COR-L47 (cell line): ENCODE measurements around the gene GNG14.
"Not testable (repeated sequence)": the region's sequence is repeated elsewhere in the genome, so short reads cannot be mapped to it uniquely, and the experiment has no call there.

Experiments
- DNase-seq: peaks from one replicate; lab custom pipeline; 2025; lab: John Stamatoyannopoulos, UW

The GNG14 gene

DNA sequence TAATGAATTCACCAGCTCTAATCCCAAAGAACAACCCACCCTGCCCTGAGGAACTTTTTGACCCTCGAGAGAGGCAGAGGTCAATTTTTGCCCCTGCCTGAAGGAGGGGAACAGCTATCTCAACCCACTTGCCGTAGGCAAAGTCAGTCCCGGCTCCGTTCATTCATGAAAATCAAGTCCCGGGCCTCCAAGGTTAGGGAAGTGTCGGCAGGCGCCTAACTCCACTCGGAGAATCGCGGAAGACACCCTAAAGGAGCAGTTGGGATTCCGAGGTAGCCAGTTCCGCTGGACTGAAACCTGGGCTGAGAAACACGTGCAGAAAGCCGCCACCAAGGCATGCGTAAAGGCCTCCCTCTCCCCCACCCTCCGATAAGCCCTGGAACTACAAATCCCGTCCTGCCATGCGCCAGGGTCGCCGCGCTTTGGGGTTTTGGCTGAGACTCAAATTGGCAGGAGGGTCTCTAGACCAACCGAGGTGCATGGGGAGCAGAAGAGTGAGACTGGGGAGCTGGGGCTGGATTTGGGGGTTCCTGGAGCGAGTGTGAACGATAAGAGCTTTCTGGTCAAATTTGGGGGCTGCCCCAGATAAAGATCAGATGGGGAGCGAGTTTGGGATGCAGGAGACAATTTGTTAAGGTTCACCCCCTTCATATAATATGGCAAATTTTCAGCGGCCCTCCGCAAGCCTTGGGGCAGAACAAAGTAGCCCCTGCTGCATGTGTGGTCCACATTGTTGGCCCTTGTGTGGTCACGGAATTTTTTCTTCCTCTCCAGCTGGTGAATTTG, 36.0 kb downstream of the GNG14 start, which contains the start of gene TNPO2:
TSS of gene TNPO2 (minus strand) at position 292 of the 786 bp plus-strand sequence. CDS start 2,955 bp downstream, outside the sequence.
- DNase-seq, result peak; percentile 52

DNA sequence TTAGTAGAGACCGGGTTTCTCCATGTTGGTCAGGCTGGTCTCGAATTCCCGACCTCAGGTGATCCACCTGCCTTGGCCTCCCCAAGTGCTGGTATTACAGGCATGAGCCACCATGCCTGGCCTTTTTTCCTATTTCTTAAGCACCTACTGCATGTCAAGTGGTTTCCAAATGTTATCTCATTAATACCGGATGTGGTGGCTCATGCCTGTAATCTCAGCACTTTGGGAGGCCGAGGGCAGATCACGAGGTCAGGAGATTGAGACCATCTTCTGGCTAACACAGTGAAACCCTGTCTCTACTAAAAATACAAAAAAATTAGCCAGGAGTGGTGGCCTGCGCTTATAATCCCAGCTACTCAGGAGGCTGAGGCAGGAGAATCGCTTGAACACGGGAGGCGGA, 37.8 kb downstream of the GNG14 start:
- DNase-seq, result not testable (repeated sequence)

DNA sequence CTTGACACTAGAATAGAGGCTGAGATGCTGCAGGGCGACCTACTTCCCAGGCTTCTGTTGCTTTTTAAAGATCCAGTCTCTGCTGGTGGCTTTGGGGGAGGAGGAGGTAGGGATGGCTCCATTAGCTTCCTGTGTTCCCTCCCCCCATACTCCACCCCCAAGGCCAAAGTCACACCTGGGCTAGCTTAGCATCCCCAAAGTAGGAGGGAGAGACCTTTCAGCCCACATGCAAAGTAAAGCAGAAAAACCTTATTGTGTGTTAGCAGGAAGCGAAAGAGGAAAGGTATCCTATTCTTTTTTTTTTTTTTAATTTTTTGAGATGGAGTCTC, 39.2 kb downstream of the GNG14 start:
- DNase-seq, result no peak

- no peak for DNase-seq
Measured at GRCh38 chr19:12727745-12728433, 40.1 kb downstream of the GNG14 start.

DNA sequence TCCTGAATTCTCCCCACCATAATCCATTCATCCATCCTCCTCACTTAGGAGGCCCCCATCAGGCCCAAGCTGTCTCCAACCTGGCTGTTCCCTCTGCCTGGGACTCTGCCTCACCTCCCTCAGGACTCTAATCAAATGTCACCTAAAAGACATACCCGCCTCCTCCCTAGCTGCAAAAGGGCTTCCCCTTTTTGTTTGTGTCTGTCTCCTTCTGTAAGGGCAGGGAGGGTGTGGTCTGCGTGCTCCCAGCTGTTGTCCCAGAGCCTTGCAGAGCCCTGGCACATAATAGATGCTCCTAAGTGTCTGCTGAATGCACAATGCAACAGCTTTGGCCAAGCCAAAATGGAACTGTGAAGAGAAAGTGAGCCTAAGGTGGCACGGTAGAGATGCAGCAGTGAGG, 42.3 kb downstream of the GNG14 start:
- DNase-seq, result no peak

- DNase-seq, result no peak
Measured at GRCh38 chr19:12731337-12731736, 43.5 kb downstream of the GNG14 start.

DNA sequence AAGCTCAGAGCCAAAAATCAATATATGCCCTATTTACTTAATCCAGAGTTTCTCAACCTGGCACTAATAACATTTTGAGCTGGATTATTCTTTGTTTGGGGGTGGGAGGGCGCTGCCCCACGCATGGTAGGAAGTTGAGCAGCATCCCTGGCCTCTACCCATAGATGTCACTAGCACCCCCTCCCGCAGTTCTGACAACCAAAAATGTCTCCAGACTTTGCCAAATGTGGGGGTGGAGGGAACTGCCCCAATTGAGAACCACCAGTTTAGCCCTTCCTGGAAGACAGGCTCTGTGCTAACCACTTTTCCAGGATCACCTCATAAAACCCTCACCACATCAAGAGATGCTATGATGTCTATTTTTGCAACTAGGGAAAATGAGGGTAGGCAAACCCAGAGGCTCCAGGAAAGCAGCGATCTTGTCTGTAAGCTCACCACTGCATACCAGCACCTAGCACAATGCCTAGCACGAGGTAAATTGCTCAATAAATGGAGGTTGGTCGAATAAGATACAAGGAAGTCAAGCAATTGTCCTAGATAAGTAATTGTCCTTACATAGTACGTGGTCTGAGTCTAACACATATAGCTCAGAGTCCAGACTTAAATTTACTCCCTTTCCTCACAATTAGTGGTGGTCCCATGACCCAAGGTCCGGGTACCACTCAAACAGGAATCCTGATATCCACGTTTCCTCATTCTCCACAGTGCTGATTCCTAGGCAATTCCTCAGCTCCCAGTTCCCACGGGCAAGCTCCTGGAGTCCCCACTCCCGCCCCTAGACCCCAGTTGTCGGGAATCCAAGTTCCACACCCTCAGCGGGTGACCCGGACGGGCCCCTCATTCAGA, 45.8 kb downstream of the GNG14 start:
- DNase-seq, result peak; percentile 37

DNA sequence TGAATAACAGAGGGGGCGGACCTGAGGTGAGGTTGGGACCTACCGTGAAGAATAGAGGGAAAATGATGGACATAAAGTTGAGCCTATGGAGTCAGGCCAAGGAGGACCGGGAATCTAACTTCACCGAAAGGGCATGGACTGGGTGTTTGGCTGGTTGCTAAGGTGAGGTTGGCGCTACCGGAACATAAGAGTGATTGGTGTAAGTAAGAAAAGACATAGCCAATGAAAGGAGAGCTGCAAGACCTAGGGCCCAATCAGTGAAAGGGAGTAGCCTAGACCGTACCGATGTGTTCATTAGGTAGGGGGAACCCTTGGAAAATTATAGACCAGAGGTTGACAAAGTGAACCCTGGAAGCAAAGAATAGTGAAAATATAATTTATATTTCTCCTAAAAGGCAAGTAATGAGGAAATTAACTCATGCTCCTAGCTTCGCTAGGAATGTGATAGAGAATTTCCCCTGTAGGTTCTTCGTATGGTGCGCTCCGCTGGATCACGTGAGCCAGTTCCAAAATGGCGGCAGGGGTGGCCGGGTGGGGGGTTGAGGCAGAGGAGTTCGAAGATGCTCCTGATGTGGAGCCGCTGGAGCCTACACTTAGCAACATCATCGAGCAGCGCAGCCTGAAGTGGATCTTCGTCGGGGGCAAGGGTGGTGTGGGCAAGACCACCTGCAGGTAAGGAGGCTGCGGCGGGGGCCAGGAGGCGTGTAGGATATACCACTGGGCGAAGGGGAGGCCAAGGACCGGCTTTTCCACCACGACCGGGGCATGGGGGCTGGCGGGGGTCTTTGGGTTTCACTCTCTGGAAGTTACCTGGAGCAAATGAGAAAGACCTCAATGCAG, 49.4 kb downstream of the GNG14 start, which contains the start of gene GET3:
TSS of gene GET3 (plus strand) at position 503 of the 840 bp plus-strand sequence. CDS start at position 512, 9 bp downstream.
- DNase-seq, result peak; percentile 99

- DNase-seq, result no peak
Measured at GRCh38 chr19:12737835-12738351, 50.1 kb downstream of the GNG14 start.
